ENCODE data around the gene KIRREL1.

DNA sequence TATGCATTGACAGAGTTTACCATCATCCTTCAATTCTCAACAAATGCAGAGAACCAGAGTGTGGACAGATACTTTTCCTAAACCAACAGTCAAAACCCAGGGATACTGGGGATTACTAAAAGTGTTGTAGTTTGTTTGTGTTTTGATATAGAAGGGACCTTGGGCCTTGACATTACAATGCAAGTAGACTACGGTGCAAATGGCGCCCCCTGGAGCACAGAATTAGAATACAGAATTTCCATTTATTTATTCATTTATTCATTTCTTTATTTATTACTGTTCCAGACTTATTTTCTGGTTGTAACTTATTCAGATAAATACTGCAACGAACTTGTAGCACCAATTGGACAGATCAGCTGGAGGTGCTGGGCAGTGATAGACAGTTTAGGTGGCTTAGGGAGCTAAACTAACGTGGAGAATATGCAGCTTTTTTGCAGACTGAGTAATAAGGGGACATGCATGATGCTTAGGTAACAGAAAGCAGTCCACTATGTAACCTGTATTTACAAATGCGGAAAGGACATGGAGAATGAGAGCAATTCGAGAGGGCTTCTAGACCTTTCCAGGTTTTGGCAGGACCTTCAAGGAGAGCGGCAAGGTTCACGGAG lies 42.6 kb downstream of the KIRREL1 start:
- no peak for TF ChIP-seq SIN3A (IDR thresholded peaks at IDR 0.05; ENCODE audit: borderline replicate concordance, insufficient read depth, low read length)
- TF ChIP-seq FOXP2 (optimal IDR thresholded peaks at IDR 0.05; ENCODE audit: borderline replicate concordance, extremely low read depth, extremely low read length, insufficient read depth) = no peak
- TF ChIP-seq POLR2AphosphoS5 (IDR thresholded peaks at IDR 0.05; ENCODE audit: low read depth, low read length) = no peak
- TF ChIP-seq REST (IDR thresholded peaks at IDR 0.05; ENCODE audit: insufficient read depth in 1 of 2, low read depth in 2 of 2, low read length in 2 of 2) = no peak
